Measurements from ENCODE around the gene SUCLG1.
"Not testable (repeated sequence)": the region's sequence is repeated elsewhere in the genome, so short reads cannot be mapped to it uniquely, and the experiment has no call there.

Gene SUCLG1

DNA sequence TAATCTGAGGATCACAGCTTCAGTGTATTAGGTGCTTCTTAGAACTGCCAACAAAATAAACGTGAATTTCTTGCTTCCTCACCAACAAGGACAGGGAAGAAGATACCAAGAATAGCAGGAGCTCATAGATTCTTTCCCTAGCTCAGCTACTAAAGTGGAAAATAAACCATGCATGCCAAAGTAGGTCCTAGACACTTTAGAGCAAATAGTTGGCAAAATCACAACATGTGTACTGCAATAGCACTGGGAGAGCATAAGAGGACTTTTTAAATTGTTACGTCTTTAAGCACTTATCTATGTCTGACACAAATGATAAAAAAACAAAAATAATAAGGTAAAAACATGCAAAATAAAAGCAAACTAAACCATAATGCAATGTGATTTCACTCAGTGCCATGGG lies 49.5 kb downstream of the SUCLG1 start:
- Histone ChIP-seq H3K27me3 (ENCODE audit: low read depth, low read length) (no peaks in the 10 kb centered on the region), H3K4me3 (ENCODE audit: low read depth in 1 of 2, low read length in 2 of 2) (no peak overlapping the region), H3K36me3 (ENCODE audit: control insufficient read depth in 1 of 2, insufficient read depth in 2 of 2, low read length in 2 of 2) (no peaks in the 10 kb centered on the region), H3K9me3 (ENCODE audit: control insufficient read depth in 1 of 2, low read length in 2 of 2) (no peaks in the 10 kb centered on the region), H3K27ac (ENCODE audit: low read length) (no peak overlapping the region), H3K4me1 (ENCODE audit: control insufficient read depth in 1 of 2, insufficient read depth in 2 of 2, low read length in 2 of 2) (peaks cover 0 to 8% of the 10 kb centered on the region in 2 donors)

- not testable (repeated sequence) for H3K9me3 ChIP-seq (ENCODE audit: control insufficient read depth in 1 of 2, low read length in 2 of 2); H3K27me3 ChIP-seq (ENCODE audit: low read depth, low read length); H3K4me3 ChIP-seq (ENCODE audit: low read depth in 1 of 2, low read length in 2 of 2); H3K36me3 ChIP-seq (ENCODE audit: control insufficient read depth in 1 of 2, insufficient read depth in 2 of 2, low read length in 2 of 2); H3K27ac ChIP-seq (ENCODE audit: low read length); H3K4me1 ChIP-seq (ENCODE audit: control insufficient read depth in 1 of 2, insufficient read depth in 2 of 2, low read length in 2 of 2)
Observed at GRCh38 chr2:84402111-84402510, 57.0 kb downstream of the SUCLG1 start.

DNA sequence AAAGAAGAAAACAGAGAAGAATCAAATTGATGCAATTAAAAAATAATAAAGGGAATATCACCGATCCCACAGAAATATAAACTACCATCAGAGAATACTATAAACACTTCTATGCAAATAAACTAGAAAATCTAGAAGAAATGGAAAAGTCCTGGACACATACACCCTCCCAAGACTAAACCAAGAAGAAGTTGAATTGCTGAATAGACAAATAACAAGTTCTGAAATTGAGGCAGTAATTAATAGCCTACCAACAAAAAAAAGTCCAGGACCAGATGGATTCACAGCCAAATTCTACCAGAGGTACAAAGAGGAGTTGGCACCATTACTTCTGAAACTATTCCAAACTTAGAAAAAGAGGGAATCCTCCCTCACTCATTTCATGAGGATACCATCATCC lies 59.2 kb downstream of the SUCLG1 start:
- not testable (repeated sequence) for H3K27ac ChIP-seq (ENCODE audit: low read length); H3K4me1 ChIP-seq (ENCODE audit: control insufficient read depth in 1 of 2, insufficient read depth in 2 of 2, low read length in 2 of 2); H3K4me3 ChIP-seq (ENCODE audit: low read depth in 1 of 2, low read length in 2 of 2); H3K36me3 ChIP-seq (ENCODE audit: control insufficient read depth in 1 of 2, insufficient read depth in 2 of 2, low read length in 2 of 2); H3K27me3 ChIP-seq (ENCODE audit: low read depth, low read length); H3K9me3 ChIP-seq (ENCODE audit: control insufficient read depth in 1 of 2, low read length in 2 of 2)

DNA sequence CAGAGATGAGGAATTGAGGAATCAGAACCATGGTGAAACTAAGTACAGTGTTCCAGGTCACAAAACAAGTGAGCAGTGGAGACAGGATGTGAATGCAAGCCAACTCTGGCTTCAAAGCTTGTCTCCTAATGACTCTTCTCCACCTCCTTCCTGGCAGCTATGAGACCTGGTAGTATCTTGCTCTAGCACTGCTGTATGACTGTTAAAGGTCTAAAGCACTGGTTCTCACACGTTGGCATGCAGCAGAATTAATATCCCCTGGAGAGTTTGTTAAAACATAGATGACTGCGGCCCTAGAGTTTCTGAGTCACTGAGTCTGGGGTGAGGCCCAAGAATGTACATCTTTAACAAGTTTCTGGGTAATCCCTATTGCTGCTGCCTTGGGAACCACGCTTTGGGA lies 63.3 kb downstream of the SUCLG1 start:
- H3K36me3 ChIP-seq (ENCODE audit: control insufficient read depth in 1 of 2, insufficient read depth in 2 of 2, low read length in 2 of 2) = no peaks in the 10 kb centered on the region
- no peaks in the 10 kb centered on the region for H3K27me3 ChIP-seq (ENCODE audit: low read depth, low read length)
- H3K4me3 ChIP-seq (ENCODE audit: low read depth in 1 of 2, low read length in 2 of 2) = no peak overlapping the region
- no peak overlapping the region for H3K27ac ChIP-seq (ENCODE audit: low read length)
- H3K4me1 ChIP-seq (ENCODE audit: control insufficient read depth in 1 of 2, insufficient read depth in 2 of 2, low read length in 2 of 2) = no peaks in the 10 kb centered on the region
- H3K9me3 ChIP-seq (ENCODE audit: control insufficient read depth in 1 of 2, low read length in 2 of 2) = no peaks in the 10 kb centered on the region

- Histone ChIP-seq H3K27ac (ENCODE audit: low read length) (no peak overlapping the region), H3K27me3 (ENCODE audit: low read depth, low read length) (no peaks in the 10 kb centered on the region), H3K36me3 (ENCODE audit: control insufficient read depth in 1 of 2, insufficient read depth in 2 of 2, low read length in 2 of 2) (no peaks in the 10 kb centered on the region), H3K4me3 (ENCODE audit: low read depth in 1 of 2, low read length in 2 of 2) (no peak overlapping the region), H3K9me3 (ENCODE audit: control insufficient read depth in 1 of 2, low read length in 2 of 2) (no peaks in the 10 kb centered on the region), H3K4me1 (ENCODE audit: control insufficient read depth in 1 of 2, insufficient read depth in 2 of 2, low read length in 2 of 2) (no peaks in the 10 kb centered on the region)
Observed at GRCh38 chr2:84394628-84395027, 64.5 kb downstream of the SUCLG1 start.

- no peaks in the 10 kb centered on the region for H3K9me3 ChIP-seq (ENCODE audit: control insufficient read depth in 1 of 2, low read length in 2 of 2)
- H3K27ac ChIP-seq (ENCODE audit: low read length) = no peak overlapping the region
- H3K4me3 ChIP-seq (ENCODE audit: low read depth in 1 of 2, low read length in 2 of 2) = no peak overlapping the region
- no peaks in the 10 kb centered on the region for H3K4me1 ChIP-seq (ENCODE audit: control insufficient read depth in 1 of 2, insufficient read depth in 2 of 2, low read length in 2 of 2)
- H3K27me3 ChIP-seq (ENCODE audit: low read depth, low read length) = no peaks in the 10 kb centered on the region
- no peaks in the 10 kb centered on the region for H3K36me3 ChIP-seq (ENCODE audit: control insufficient read depth in 1 of 2, insufficient read depth in 2 of 2, low read length in 2 of 2)
Observed at GRCh38 chr2:84393829-84394228, 65.3 kb downstream of the SUCLG1 start.

- Histone ChIP-seq H3K27ac (ENCODE audit: low read length) (no peak overlapping the region), H3K4me3 (ENCODE audit: low read depth in 1 of 2, low read length in 2 of 2) (no peak overlapping the region), H3K36me3 (ENCODE audit: control insufficient read depth in 1 of 2, insufficient read depth in 2 of 2, low read length in 2 of 2) (no peaks in the 10 kb centered on the region), H3K27me3 (ENCODE audit: low read depth, low read length) (no peaks in the 10 kb centered on the region), H3K4me1 (ENCODE audit: control insufficient read depth in 1 of 2, insufficient read depth in 2 of 2, low read length in 2 of 2) (no peaks in the 10 kb centered on the region), H3K9me3 (ENCODE audit: control insufficient read depth in 1 of 2, low read length in 2 of 2) (no peaks in the 10 kb centered on the region)
Observed at GRCh38 chr2:84389794-84390193, 69.3 kb downstream of the SUCLG1 start.

- Histone ChIP-seq H3K4me3 (ENCODE audit: low read depth in 1 of 2, low read length in 2 of 2) (no peak overlapping the region), H3K4me1 (ENCODE audit: control insufficient read depth in 1 of 2, insufficient read depth in 2 of 2, low read length in 2 of 2) (no peaks in the 10 kb centered on the region), H3K36me3 (ENCODE audit: control insufficient read depth in 1 of 2, insufficient read depth in 2 of 2, low read length in 2 of 2) (no peaks in the 10 kb centered on the region), H3K27me3 (ENCODE audit: low read depth, low read length) (no peaks in the 10 kb centered on the region), H3K27ac (ENCODE audit: low read length) (no peak overlapping the region), H3K9me3 (ENCODE audit: control insufficient read depth in 1 of 2, low read length in 2 of 2) (no peaks in the 10 kb centered on the region)
Observed at GRCh38 chr2:84388921-84389490, 70.1 kb downstream of the SUCLG1 start.

DNA sequence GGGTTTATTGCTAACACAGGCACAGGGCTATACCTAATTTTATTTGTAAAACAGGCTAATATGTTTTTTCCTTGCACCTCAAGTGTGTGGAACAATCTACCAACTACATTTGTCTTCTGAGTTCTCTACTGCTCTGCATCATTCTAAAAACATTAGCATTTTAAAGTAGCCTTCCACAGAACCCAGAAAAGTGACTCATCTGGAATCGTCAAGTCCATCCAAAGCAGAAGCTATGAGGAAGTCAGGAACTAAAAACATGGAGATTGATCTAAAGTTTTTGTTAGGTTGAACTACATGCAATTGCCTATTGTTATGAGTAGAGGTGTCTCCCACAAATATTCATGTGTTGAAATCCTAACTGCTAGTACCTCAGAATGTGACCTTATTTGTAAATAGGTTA lies 70.9 kb downstream of the SUCLG1 start:
- no peaks in the 10 kb centered on the region for H3K27me3 ChIP-seq (ENCODE audit: low read depth, low read length)
- H3K36me3 ChIP-seq (ENCODE audit: control insufficient read depth in 1 of 2, insufficient read depth in 2 of 2, low read length in 2 of 2) = no peaks in the 10 kb centered on the region
- H3K27ac ChIP-seq (ENCODE audit: low read length) = no peak overlapping the region
- H3K9me3 ChIP-seq (ENCODE audit: control insufficient read depth in 1 of 2, low read length in 2 of 2) = no peaks in the 10 kb centered on the region
- no peak overlapping the region for H3K4me3 ChIP-seq (ENCODE audit: low read depth in 1 of 2, low read length in 2 of 2)
- H3K4me1 ChIP-seq (ENCODE audit: control insufficient read depth in 1 of 2, insufficient read depth in 2 of 2, low read length in 2 of 2) = no peaks in the 10 kb centered on the region

DNA sequence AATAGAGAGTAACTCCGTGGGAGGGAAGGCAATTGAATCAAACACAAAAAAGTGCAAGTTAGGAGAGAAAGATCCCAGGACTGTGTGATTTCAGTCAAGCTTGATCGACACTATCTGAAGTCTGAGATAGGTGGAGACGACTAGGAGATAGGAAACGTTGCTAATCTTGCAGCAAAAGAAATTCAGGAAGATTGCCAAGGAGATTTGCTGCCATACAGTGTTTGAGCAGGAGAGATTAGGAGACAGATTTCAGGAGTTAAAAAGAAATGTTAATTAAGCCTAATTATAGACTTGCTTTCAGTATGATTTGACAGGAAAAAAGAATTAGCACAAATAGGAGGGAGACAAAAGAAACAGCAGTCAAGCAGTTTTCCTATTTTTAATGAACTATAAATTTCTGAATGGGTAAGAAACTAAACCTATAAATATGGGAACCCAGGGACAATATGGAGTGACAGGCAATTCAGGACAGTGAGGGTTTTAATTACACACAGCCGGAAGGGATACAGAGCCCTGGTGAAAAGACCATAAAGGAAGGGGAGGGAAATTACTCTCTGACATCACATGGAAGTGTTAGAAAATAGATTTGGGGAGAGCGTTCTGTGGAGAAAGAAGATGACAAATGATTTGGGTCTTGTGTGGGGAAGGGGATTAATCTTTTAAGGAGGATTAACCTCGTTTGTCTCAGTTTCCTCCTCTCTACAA lies 72.6 kb downstream of the SUCLG1 start:
- H3K36me3 ChIP-seq (ENCODE audit: control insufficient read depth in 1 of 2, insufficient read depth in 2 of 2, low read length in 2 of 2) = no peaks in the 10 kb centered on the region
- H3K9me3 ChIP-seq (ENCODE audit: control insufficient read depth in 1 of 2, low read length in 2 of 2) = no peaks in the 10 kb centered on the region
- no peaks in the 10 kb centered on the region for H3K4me1 ChIP-seq (ENCODE audit: control insufficient read depth in 1 of 2, insufficient read depth in 2 of 2, low read length in 2 of 2)
- no peak overlapping the region for H3K27ac ChIP-seq (ENCODE audit: low read length)
- no peaks in the 10 kb centered on the region for H3K27me3 ChIP-seq (ENCODE audit: low read depth, low read length)
- no peak overlapping the region for H3K4me3 ChIP-seq (ENCODE audit: low read depth in 1 of 2, low read length in 2 of 2)

DNA sequence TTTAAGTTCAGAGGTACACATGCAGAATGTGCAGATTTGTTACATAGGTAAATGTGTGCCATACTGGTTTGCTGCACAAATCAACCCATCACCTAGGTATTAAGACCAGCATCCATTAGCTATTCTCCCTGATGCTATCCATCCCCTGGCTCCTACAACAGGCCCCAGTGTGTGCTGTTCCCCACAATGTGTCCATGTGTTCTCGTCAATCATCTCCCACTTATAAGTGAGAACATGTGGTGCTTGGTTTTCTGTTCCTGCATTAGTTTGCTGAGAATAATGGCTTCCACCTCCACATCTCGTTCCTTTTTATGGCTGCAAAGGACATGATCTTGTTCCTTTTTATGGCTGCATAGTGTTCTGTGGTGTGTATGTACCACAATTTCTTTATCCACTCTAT lies 75.8 kb downstream of the SUCLG1 start:
- Histone ChIP-seq H3K4me3 (ENCODE audit: low read depth in 1 of 2, low read length in 2 of 2) (no peak overlapping the region), H3K27me3 (ENCODE audit: low read depth, low read length) (no peaks in the 10 kb centered on the region), H3K36me3 (ENCODE audit: control insufficient read depth in 1 of 2, insufficient read depth in 2 of 2, low read length in 2 of 2) (no peaks in the 10 kb centered on the region), H3K4me1 (ENCODE audit: control insufficient read depth in 1 of 2, insufficient read depth in 2 of 2, low read length in 2 of 2) (no peaks in the 10 kb centered on the region), H3K9me3 (ENCODE audit: control insufficient read depth in 1 of 2, low read length in 2 of 2) (no peaks in the 10 kb centered on the region), H3K27ac (ENCODE audit: low read length) (no peak overlapping the region)

GRCh38 chr2:84380875-84381274 lies 78.2 kb downstream of the SUCLG1 start:
- Histone ChIP-seq H3K27ac (ENCODE audit: low read length) (no peak overlapping the region), H3K36me3 (ENCODE audit: control insufficient read depth in 1 of 2, insufficient read depth in 2 of 2, low read length in 2 of 2) (no peaks in the 10 kb centered on the region), H3K4me3 (ENCODE audit: low read depth in 1 of 2, low read length in 2 of 2) (no peak overlapping the region), H3K27me3 (ENCODE audit: low read depth, low read length) (no peaks in the 10 kb centered on the region), H3K9me3 (ENCODE audit: control insufficient read depth in 1 of 2, low read length in 2 of 2) (no peaks in the 10 kb centered on the region), H3K4me1 (ENCODE audit: control insufficient read depth in 1 of 2, insufficient read depth in 2 of 2, low read length in 2 of 2) (no peaks in the 10 kb centered on the region)

Measured in muscle layer of duodenum (tissue), 2 donors.